ENCODE data around the gene ENTPD7.
A peak's percentile ranks its signal among the peaks of the same experiment; 100 is the strongest.

ENTPD7 gene

GRCh38 chr10:99709480-99710229 is 50.3 kb downstream of the ENTPD7 start:
- no peak overlapping the region for H3K27ac ChIP-seq
- TF ChIP-seq ZFX (IDR thresholded peaks at IDR 0.05), result no peak
- no peak for TF ChIP-seq CTCF (conservative IDR thresholded peaks at IDR 0.05)

- no peak for TF ChIP-seq ZFX (IDR thresholded peaks at IDR 0.05)
- TF ChIP-seq CTCF (conservative IDR thresholded peaks at IDR 0.05), result peak; percentile 44
- H3K27ac ChIP-seq, result no peak overlapping the region
Observed at GRCh38 chr10:99711129-99711719, 51.9 kb downstream of the ENTPD7 start.

GRCh38 chr10:99714446-99714845 is 55.1 kb downstream of the ENTPD7 start:
- TF ChIP-seq ZFX (IDR thresholded peaks at IDR 0.05) (no peak), CTCF (conservative IDR thresholded peaks at IDR 0.05) (no peak)

DNA sequence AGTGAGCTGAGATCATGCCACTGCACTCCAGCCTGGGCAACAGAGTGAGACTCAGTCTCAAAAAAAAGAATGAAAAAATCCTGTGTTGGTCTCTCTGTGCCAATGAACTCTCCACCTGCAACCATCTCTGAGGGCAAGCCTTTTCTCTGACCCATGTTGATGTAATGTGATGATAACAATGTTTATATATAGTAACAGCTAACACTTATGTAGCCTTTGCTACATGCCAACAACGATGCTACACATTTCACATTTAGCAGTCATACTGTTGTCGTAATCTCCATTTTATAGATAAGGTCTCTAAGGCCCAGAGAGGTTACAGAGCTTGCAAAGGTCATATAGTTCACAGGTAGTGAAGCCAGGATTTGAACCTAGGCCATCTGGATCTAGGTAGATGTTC is 61.1 kb downstream of the ENTPD7 start:
- H3K27ac ChIP-seq, result no peak overlapping the region
- TF ChIP-seq ZFX (IDR thresholded peaks at IDR 0.05) (no peak), CTCF (conservative IDR thresholded peaks at IDR 0.05) (no peak)

More at GRCh38 chr10:99714446-99714845, 55.1 kb downstream of the ENTPD7 start:
- H3K27ac ChIP-seq, result no peak overlapping the region

- H3K27ac ChIP-seq, result no peak overlapping the region
- no peak for TF ChIP-seq ZFX (IDR thresholded peaks at IDR 0.05)
- TF ChIP-seq CTCF (conservative IDR thresholded peaks at IDR 0.05), result no peak
Observed at GRCh38 chr10:99730026-99730425, 70.7 kb downstream of the ENTPD7 start.

- H3K27ac ChIP-seq, result peak overlapping the region; percentile 82
- TF ChIP-seq ZFX (IDR thresholded peaks at IDR 0.05), result no peak
- TF ChIP-seq CTCF (conservative IDR thresholded peaks at IDR 0.05), result no peak
Observed at GRCh38 chr10:99731306-99732032, 72.2 kb downstream of the ENTPD7 start.

Data from C4-2B (cell line).